HG03097 (cell line): ENCODE results near the gene GPR180.
"Not testable (repeated sequence)": the region's sequence is repeated elsewhere in the genome, so short reads cannot be mapped to it uniquely, and the experiment has no call there.

Source experiments
- ATAC-seq: cut with Tn5 transposase; IDR thresholded peaks from one replicate; pipeline ENCODE4 v1.9.1; 2021; ENCODE audit not compliant: unreplicated experiment, low FRiP score

GPR180 gene

DNA sequence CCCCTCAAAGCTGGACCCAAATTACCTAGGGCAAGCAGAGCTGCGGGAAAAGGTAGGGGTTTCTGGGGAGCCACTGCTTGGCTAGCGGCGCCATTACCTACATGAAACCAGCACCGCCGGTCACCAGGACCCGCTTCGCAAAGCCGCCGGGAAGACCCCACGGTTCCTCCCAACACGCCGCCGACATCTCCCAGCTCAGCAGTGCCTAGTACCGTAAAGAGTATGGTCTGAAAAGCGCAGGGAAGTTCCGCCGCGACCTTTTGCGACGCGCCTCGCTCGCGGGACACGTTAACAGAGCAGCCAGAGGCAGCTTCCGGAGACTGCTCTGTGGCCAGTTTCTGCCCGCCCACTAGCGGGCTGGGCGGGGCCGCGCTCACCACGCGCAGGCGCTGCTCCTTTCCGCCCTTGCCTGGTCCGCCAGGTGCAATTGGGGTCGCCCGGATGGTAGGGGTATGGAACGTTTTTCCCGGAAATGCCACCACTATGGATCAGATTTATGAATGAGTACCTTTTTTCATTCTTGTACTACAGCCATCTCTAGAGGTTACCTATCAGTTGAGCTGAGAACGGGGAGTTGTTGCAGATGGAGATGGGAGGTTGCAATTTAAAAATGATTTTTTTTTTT, 5.6 kb upstream of the GPR180 start, which contains the start of gene TGDS:
TSS of gene TGDS (minus strand) at position 203 of the 625 bp plus-strand sequence. CDS start at position 187, 16 bp downstream.
- peak; percentile 97 for ATAC-seq

DNA sequence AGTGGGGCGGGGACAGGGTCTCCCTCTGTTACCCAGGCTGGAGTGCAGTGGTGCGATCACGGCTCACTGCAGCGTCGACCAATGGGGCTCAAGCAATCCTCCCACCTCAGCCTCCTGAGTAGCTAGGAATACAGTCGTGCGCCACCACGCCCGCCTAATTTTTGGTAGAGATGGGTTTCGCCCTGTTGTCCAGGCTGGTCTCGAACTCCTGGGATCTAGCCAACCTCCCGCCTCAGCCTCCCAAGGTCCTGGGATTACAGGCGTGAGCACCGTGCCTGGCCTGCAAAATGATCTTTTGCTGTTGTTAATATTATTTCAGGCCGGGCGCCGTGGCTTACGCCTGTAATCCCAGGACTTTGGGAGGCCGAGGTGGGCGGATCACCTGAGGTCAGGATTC, 5.1 kb upstream of the GPR180 start:
- no peak for ATAC-seq

GRCh38 chr13:94598281-94598680, 3.4 kb upstream of the GPR180 start:
- ATAC-seq: no peak

- no peak for ATAC-seq
These were observed 1.8 kb upstream of the GPR180 start for GRCh38 chr13:94599877-94600276.

DNA sequence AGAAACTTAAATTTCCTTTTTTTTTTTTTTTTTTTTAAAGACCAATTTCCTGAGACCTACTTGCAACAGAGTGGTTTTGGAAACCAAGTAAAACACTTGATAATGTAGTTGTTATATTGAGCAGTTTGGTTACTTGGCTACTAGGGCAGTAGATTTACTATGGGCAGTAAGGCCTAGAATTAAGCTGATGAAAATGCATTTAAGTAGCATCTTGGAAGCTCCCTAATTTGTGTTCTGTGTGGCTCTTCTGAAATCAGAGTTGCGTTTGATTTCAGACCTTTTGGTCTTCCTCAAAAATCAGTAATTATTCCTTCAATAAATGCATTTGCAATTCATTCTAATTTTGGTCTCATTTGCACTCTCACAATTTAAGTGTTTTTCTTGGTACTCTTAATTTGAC, 810 bp downstream of the GPR180 start:
- no peak for ATAC-seq

DNA sequence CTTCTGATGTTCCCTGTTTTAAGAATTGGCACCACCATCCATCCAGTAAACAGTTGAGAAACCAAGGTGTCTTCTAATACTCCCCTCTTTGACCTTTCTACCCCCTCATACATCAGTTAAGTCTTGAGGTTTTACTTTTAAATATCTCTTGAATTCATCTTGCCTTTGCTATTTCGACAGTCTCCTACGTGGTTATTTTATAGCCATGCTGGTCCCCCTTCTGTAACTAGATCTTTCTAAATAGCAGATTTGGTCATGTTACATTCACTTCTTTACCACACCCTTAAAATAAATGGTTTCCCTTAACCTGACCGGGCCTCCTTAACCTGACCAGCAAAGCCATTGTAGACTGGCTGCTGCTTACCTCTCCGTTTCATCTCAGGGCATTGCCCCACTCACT, 5.4 kb downstream of the GPR180 start:
- no peak for ATAC-seq

GRCh38 chr13:94607939-94608338, 6.3 kb downstream of the GPR180 start:
- no peak for ATAC-seq

GRCh38 chr13:94608586-94608985, 6.9 kb downstream of the GPR180 start:
- ATAC-seq: no peak

DNA sequence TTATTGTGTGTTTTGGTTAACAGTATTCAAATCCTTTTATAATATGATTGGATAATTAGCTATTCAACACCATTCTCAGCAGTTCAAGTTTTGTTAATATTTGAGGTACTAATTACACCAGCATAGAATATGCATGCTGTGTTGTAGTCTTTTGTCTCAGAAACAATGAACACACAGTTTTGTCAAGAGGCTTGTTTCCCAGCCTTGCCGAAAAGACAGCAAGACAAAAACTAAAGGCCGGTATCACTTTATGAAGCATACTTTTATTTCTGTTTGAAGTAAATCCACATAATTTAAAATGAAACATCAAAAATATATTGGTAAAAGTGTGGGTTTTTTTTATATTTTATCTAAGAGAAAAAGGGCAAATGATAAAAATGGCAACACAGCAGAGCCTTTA, 7.5 kb downstream of the GPR180 start:
- no peak for ATAC-seq

DNA sequence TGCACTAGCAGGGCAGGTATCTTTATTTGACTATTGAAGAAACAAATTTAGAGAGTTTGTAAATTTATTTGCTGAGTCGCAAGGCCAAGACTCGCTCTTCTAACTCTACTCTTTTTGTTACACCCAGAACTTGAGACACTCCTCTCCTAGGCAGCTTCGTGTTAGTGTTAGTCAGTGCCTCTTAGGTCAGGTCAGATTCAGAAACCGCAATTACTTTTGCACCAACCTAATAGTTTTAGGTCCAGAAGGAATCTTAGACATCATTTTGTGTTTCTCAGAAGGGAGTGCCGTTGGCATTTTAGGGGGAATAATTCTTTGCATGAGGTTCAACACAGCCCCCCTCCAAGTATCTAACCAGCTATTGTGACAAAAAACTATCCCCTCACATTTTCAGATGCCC, 8.8 kb downstream of the GPR180 start:
- ATAC-seq: no peak

- ATAC-seq: no peak
These were observed 10.4 kb downstream of the GPR180 start for GRCh38 chr13:94612050-94612449.

GRCh38 chr13:94613051-94613450, 11.4 kb downstream of the GPR180 start:
- no peak for ATAC-seq

DNA sequence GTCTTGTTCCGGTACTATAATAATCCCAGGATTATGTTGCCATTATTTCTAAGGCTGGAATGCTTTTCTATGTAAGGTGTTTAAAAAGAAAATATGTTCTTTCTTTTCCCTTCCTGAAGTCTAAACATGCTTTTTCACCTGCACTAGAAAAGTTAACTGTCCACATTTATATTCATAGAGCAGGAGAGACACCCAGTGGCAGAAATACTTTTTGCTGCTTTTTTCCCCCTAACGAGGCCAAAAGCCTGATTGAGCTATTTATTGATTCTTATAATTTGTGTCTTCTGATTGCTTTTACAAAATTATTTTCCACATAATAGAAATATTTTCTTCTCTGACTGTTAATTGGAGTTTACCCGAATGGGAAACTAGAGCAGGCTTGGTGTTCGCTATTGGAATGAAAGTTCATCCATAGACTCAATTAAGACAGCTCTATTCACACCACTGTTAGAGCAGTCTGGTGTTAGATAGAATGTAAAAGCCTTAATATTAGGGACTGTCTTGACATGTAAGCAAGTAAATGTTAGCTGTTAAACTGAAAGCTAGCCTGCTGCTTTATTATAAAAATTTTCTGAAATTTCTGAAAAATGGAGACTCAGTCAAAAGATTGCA, 15.8 kb downstream of the GPR180 start:
- no peak for ATAC-seq

DNA sequence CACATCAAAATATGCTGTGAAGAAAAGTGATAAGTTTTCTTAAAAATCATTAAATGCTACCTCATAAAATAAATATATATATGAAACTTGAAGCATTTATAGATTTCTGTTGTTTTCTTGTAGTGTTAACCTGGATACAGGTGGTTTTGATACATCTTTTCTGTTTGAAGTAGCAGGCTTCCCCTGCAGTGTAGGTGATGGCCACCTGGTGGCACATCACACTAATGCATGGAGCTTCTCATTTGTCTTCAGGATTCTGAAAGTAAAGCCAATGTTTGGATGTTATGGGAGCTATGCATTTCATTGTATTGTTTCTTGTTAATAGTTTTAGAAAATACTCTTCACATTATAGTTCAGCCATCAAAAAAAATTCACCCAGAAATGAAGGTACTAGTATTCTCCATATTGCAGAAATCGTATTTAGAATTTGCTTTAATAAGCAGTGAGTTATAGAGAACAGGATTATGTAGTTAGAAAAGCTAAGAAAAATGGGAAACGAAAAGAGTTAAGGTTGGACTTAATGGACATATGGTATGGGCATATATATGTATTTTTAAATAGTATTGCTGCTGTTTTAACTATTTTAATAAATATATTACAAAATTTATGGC, 18.7 kb downstream of the GPR180 start:
- ATAC-seq: no peak

GRCh38 chr13:94622344-94622743, 20.7 kb downstream of the GPR180 start:
- ATAC-seq: no peak

- ATAC-seq: no peak
These were observed 21.7 kb downstream of the GPR180 start for GRCh38 chr13:94623316-94623715.

GRCh38 chr13:94630858-94631257, 29.2 kb downstream of the GPR180 start:
- no peak for ATAC-seq

DNA sequence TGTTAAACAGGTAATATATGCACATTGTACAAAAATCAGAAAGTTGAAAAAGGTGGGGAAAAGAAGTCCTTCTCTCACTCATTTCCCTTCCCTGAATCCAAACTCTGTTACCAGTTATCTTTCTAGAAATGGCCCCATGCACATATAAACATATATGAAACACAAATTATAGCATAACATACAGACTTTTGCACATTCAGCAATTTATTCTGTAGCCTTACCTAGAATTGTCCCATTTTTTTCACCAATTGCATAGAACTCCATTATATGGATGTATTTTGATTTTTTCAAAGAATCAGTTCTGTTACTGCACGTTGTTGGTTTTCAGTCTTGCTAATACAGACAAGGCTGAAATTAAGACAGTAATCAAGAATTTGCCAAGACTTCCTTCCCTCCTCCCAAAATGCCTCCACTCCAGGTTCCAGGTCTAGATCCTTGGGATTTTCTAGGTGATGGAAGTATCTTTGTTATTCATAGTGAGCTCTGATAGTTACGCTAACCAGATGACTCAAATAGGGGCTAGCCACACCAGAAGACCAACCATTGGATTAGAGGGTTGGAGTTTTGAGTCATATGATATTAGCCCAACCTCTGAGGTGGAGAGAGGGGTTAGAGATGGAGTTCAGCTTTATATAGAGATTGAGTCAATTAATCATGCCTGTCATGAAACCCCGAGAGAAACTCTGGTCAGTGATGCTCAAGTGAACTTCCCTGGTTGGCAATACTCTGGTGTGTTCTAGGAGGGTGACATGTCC, 30.7 kb downstream of the GPR180 start:
- no peak for ATAC-seq

DNA sequence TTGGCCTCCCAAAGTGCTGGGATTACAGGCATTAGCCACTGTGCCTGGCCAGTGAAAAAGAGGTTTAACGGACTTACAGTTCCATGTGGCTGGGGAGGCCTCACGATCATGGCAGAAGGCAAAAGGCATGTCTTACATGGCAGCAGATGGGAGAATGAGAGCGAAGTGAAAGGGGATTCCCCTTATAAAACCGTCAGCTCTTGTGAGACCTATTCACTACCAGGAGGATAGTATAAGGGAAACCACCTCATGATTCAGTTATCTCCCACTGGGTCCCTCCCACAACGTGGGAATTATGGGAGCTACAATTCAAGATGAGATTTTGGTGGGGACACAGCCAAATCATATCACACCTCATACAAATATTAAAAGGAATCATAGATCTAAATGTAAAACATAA, 34.4 kb downstream of the GPR180 start:
- ATAC-seq: not testable (repeated sequence)

- no peak for ATAC-seq
These were observed 35.4 kb downstream of the GPR180 start for GRCh38 chr13:94636942-94637578.

- not testable (repeated sequence) for ATAC-seq
These were observed 36.0 kb downstream of the GPR180 start for GRCh38 chr13:94637677-94638076.
